A549 (cell line): ENCODE results near the gene RAB3D. TPM values are rescaled to one million over a fixed set of nuclear protein-coding genes. Genes with fewer than 3 reads are reported as not detected.

Experiments
- ATAC-seq, 2 experiments: fragments of 200-7000 bp in 1 of 2; fragments of >200 bp in 1 of 2; cut with Nextera tagmentation in 1 of 2; cut with Tn5 transposase in 1 of 2; 3 replicates each; pipeline versions ENCODE4 v1.8.0 to v1.9.1; 2018 to 2020; ENCODE audit warnings: mild to moderate bottlenecking in 1 of 2, moderate library complexity in 1 of 2
- CTCF ChIA-PET: fragments of 300-600 bp; sonication (Branson Sonifier 250); formaldehyde crosslinking; extraction: SDS; loops from one replicate; lab custom pipeline; 2021; ENCODE audit warnings: antibody characterized with exemption, inconsistent platforms; lab: Yijun Ruan, JAX
- POLR2A ChIA-PET: fragments of 350-600 bp; formaldehyde crosslinking; extraction: SDS; loops from one replicate; lab custom pipeline; 2021; ENCODE audit warnings: antibody characterized with exemption, inconsistent platforms; lab: Yijun Ruan, JAX
- DNase-seq, 2 experiments: peaks; one replicate each; pipeline versions ENCODE4 v3.0.0 to v3.0.0-alpha.2; 2011 to 2016; ENCODE audit warnings: low read depth in 1 of 2, low spot score in 1 of 2
- FAIRE-seq: peaks from 2 replicates; lab custom pipeline; 2011; peaks lifted over from hg19 to GRCh38; lab: Jason Lieb, UNC
- H3K27ac ChIP-seq, 2 experiments: fragments of >200 bp; sonication (Bioruptor Twin); formaldehyde crosslinking; 3 replicates each; pipeline ENCODE4 v1.5.1; 2016 to 2017
- H3K4me1 ChIP-seq: fragments of >200 bp; sonication (Bioruptor Twin); formaldehyde crosslinking; 3 replicates; pipeline ENCODE4 v1.6.1; 2016
- H3K4me2 ChIP-seq: fragments of >200 bp; sonication (Bioruptor Twin); formaldehyde crosslinking; 3 replicates; pipeline ENCODE4 v1.6.1; 2016
- H3K4me3 ChIP-seq: fragments of >200 bp; sonication (Bioruptor Twin); formaldehyde crosslinking; 3 replicates; pipeline ENCODE4 v1.5.1; 2016
- H3K9me3 ChIP-seq: fragments of >200 bp; sonication (Bioruptor Twin); formaldehyde crosslinking; 3 replicates; pipeline ENCODE4 v1.6.1; 2016
- ATOH8 ChIP-seq: fragments of 250-450 bp; sonication (Bioruptor Pico); IDR thresholded peaks from 2 replicates; pipeline ENCODE4 v1.5.0; 2020; ENCODE audit warnings: low read depth, mild to moderate bottlenecking, moderate library complexity
- CEBPB ChIP-seq, 2 experiments: fragments of >200 bp in 1 of 2; sonication (Bioruptor Twin) in 1 of 2; formaldehyde crosslinking in 1 of 2; IDR thresholded peaks; 2 replicates each; pipeline ENCODE4 v1.6.1; 2012 to 2016
- CHD2 ChIP-seq: fragments of 150-350 bp; IDR thresholded peaks from 2 replicates; pipeline ENCODE4 v1.6.1; 2014; ENCODE audit warnings: low read length; ENCODE audit not compliant: partially characterized antibody
- CTCF ChIP-seq: fragments of >200 bp; sonication (Bioruptor Twin); formaldehyde crosslinking; IDR thresholded peaks from 3 replicates; pipeline ENCODE4 v1.5.1; 2016
- ELK1 ChIP-seq: fragments of 150-350 bp; IDR thresholded peaks from 2 replicates; pipeline ENCODE4 v1.6.1; 2014; ENCODE audit warnings: low read depth, mild to moderate bottlenecking, low read length
- GATA3 ChIP-seq: IDR thresholded peaks from 2 replicates; pipeline ENCODE4 v1.6.1; 2012; ENCODE audit warnings: borderline replicate concordance
- HEYL ChIP-seq: fragments of 250-450 bp; sonication (Bioruptor Pico); IDR thresholded peaks from 2 replicates; pipeline ENCODE4 v1.8.0; 2021; ENCODE audit warnings: mild to moderate bottlenecking, moderate library complexity
- HMGXB4 ChIP-seq: fragments of 250-450 bp; sonication (Bioruptor Pico); IDR thresholded peaks from 2 replicates; pipeline ENCODE4 v1.5.0; 2021; ENCODE audit warnings: mild to moderate bottlenecking, moderate library complexity, borderline replicate concordance
- HOXB13 ChIP-seq: fragments of 250-450 bp; sonication (Bioruptor Pico); IDR thresholded peaks from 2 replicates; pipeline ENCODE4 v1.5.0; 2020; ENCODE audit warnings: low read depth, mild to moderate bottlenecking, moderate library complexity
- HOXB5 ChIP-seq: fragments of 250-450 bp; sonication (Bioruptor Pico); IDR thresholded peaks from 2 replicates; pipeline ENCODE4 v1.5.0; 2020; ENCODE audit warnings: mild to moderate bottlenecking, moderate library complexity
- MAX ChIP-seq: IDR thresholded peaks from 2 replicates; pipeline ENCODE4 v1.6.1; 2012
- MAZ ChIP-seq: fragments of 150-350 bp; IDR thresholded peaks from 2 replicates; pipeline ENCODE4 v1.6.1; 2014; ENCODE audit warnings: antibody characterized with exemption, low read depth, low read length, borderline replicate concordance
- MYC ChIP-seq: IDR thresholded peaks from 2 replicates; pipeline ENCODE4 v1.6.1; 2012; ENCODE audit warnings: mild to moderate bottlenecking, inconsistent platforms, low read length, improper control_type of control experiment, borderline replicate concordance
- PHF8 ChIP-seq: fragments of 200-600 bp; sonication (generic); IDR thresholded peaks from 2 replicates; pipeline ENCODE4 v1.6.1; 2016; ENCODE audit warnings: low read depth, mild to moderate bottlenecking, antibody characterized with exemption, moderate library complexity, borderline replicate concordance
- RAD21 ChIP-seq, 2 experiments: fragments of >200 bp in 1 of 2; sonication (Bioruptor Twin) in 1 of 2; formaldehyde crosslinking in 1 of 2; IDR thresholded peaks in 1 of 2; conservative IDR thresholded peaks in 1 of 2; 2 replicates in 1 of 2; 3 replicates in 1 of 2; pipeline ENCODE4 v1.6.1; 2012 to 2018; ENCODE audit warnings: inconsistent platforms in 1 of 2
- RCOR1 ChIP-seq: fragments of 150-350 bp; IDR thresholded peaks from 2 replicates; pipeline ENCODE4 v1.6.1; 2014; ENCODE audit warnings: antibody characterized with exemption, low read length, low read depth
- TFCP2L1 ChIP-seq: fragments of 250-450 bp; sonication (Bioruptor Pico); IDR thresholded peaks from 2 replicates; pipeline ENCODE4 v1.5.0; 2021; ENCODE audit warnings: mild to moderate bottlenecking
- WGBS: methylation state at CpG from one replicate; pipeline ENCODE4 v1.1.6; 2017; ENCODE audit errors: missing lambda C conversion rate; 5-methylcytosine and 5-hydroxymethylcytosine counted together
- polyA plus RNA-seq, 4 experiments: library from polyadenylated mRNA; depleted of rRNA in 3 of 4; stranded (reverse); fragments of >200 nt; fragmentation: RNase III in 1 of 4; extraction: RNeasy Plus Mini Kit Qiagen cat#74134 plus additional on column Dnase treatment in 1 of 4; gene quantifications; 2 replicates in 3 of 4; 3 replicates in 1 of 4; pipeline ENCODE4 v1.2.3, GENCODE V29; 2011 to 2017
- TF ChIP-seq, protein P1 (sequence below): IDR thresholded peaks from 2 replicates; pipeline ENCODE4 v1.6.1; 2012; ENCODE audit warnings: low read depth, borderline replicate concordance

Gene RAB3D
- polyA plus RNA-seq, 2 of the 4 experiments (the other 2 are of a cell fraction) = 4.8 to 22.3 TPM

DNA sequence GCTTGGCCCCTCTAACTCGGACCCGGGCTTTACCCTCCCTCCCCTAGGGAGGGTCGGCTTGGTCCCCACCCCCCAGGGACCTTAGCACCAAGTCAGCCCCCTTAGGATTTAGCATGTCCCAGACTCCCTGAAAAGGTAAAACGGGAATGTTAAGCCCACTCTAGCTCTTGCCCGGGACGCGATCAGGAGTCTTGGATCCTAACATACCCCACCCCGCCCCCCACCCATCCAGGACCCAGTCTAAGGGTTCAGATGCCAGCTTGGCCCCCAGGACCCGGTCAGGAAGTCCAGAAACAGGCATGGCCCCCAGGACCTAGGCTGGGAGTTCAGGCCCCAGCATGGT, 44.2 kb upstream of the RAB3D start:
- CTCF ChIA-PET = interaction anchor here (0.9 to 5.8 kb wide), 21 partner anchors 8 to 99 kb away, joined by 3 to 50 read pairs (median 4); partner anchors contain the start of genes RAB3D and RGL3
- FAIRE-seq = no peak
- Histone ChIP-seq H3K27ac (peak overlapping the region; percentile 73 to 91), H3K4me3 (peak overlapping the region; percentile 51), H3K4me2 (peak overlapping the region; percentile 72), H3K4me1 (peaks cover 17% of the 10 kb centered on the region), H3K9me3 (no peaks in the 10 kb centered on the region)
- ATAC-seq = no peak
- TF ChIP-seq CTCF = no peak
- no peak for TF ChIP-seq MAZ
- no peak for DNase-seq
- POLR2A ChIA-PET = interaction anchor here (0.6 to 2.4 kb wide), 3 partner anchors 8 to 90 kb away, joined by 3 to 10 read pairs (median 7); no protein-coding TSS in a partner anchor
- WGBS = 37% methylated on average over 6 of the region's 9 CpGs

GRCh38 chr19:11382898-11383705, 43.6 kb upstream of the RAB3D start:
- Histone ChIP-seq H3K4me3 (peak overlapping the region; percentile 51), H3K9me3 (no peaks in the 10 kb centered on the region), H3K4me2 (peak overlapping the region; percentile 72), H3K4me1 (peaks cover 23% of the 10 kb centered on the region), H3K27ac (peak overlapping the region; percentile 73 to 91)
- ChIA-PET POLR2A (interaction anchor here (0.9 to 2.4 kb wide), 3 partner anchors 8 to 99 kb away, joined by 3 to 10 read pairs (median 3); no protein-coding TSS in a partner anchor), CTCF (interaction anchor here (0.6 to 5.8 kb wide), 38 partner anchors 8 to 261 kb away, joined by 3 to 50 read pairs (median 4); partner anchors contain the start of genes CCDC159, ELAVL3, RAB3D and RGL3)
- FAIRE-seq (no peak), DNase-seq (peak; percentile 44 to 79), ATAC-seq (peak; percentile 22 to 42; a peak in 4 of 6 replicates)
- no peak for TF ChIP-seq CHD2
- TF ChIP-seq ELK1 = no peak
- TF ChIP-seq HOXB5 = no peak
- no peak for TF ChIP-seq HEYL
- TF ChIP-seq, protein P1, sequence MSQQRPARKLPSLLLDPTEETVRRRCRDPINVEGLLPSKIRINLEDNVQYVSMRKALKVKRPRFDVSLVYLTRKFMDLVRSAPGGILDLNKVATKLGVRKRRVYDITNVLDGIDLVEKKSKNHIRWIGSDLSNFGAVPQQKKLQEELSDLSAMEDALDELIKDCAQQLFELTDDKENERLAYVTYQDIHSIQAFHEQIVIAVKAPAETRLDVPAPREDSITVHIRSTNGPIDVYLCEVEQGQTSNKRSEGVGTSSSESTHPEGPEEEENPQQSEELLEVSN = peak; percentile 66; the same call in 1 of the 2 replicates
- no peak for TF ChIP-seq GATA3
- TF ChIP-seq HMGXB4 = no peak
- no peak for TF ChIP-seq CEBPB (IDR thresholded peaks at IDR 0.05)
- TF ChIP-seq MYC = no peak
- TF ChIP-seq ATOH8 (CRISPR knock-in tag) = 0 out of 2 replicates have a peak, but pooled peaks have one; percentile 19
- no peak for TF ChIP-seq RCOR1
- TF ChIP-seq HOXB13 (CRISPR knock-in tag) = no peak
- no peak for TF ChIP-seq TFCP2L1 (CRISPR knock-in tag)
- no peak for TF ChIP-seq PHF8
- TF ChIP-seq MAX = peak; percentile 56
- peak; percentile 61 for TF ChIP-seq CTCF
- TF ChIP-seq RAD21 (conservative IDR thresholded peaks at IDR 0.05 in 1 of 2, IDR thresholded peaks at IDR 0.05 in 1 of 2) = peak; percentile 41 to 47
- 2% methylated on average over 12 of the region's 65 CpGs for WGBS
